Measurements from ENCODE around the gene APBA2.
"Not testable (repeated sequence)": the region's sequence is repeated elsewhere in the genome, so short reads cannot be mapped to it uniquely, and the experiment has no call there.

The APBA2 gene

GRCh38 chr15:29018120-29018805 lies 132.5 kb downstream of the APBA2 start:
- no peak for DNase-seq

GRCh38 chr15:29018995-29019976 lies 133.5 kb downstream of the APBA2 start:
- DNase-seq: no peak

GRCh38 chr15:29021857-29022256 lies 136.1 kb downstream of the APBA2 start:
- no peak for DNase-seq

- no peak for DNase-seq
These were observed 138.9 kb downstream of the APBA2 start for GRCh38 chr15:29024662-29025061.

- DNase-seq: not testable (repeated sequence)
These were observed 139.6 kb downstream of the APBA2 start for GRCh38 chr15:29025411-29025810.

GRCh38 chr15:29028158-29028557 lies 142.4 kb downstream of the APBA2 start:
- not testable (repeated sequence) for DNase-seq

- no peak for DNase-seq
These were observed 143.9 kb downstream of the APBA2 start for GRCh38 chr15:29029651-29030195.

GRCh38 chr15:29031502-29032228 lies 145.9 kb downstream of the APBA2 start:
- DNase-seq: no peak

GRCh38 chr15:29032229-29032625 lies 146.5 kb downstream of the APBA2 start:
- no peak for DNase-seq

GRCh38 chr15:29032751-29033150 lies 147.0 kb downstream of the APBA2 start:
- DNase-seq: no peak

- DNase-seq: no peak
These were observed 148.4 kb downstream of the APBA2 start for GRCh38 chr15:29034151-29034550.

GRCh38 chr15:29034593-29035335 lies 149.0 kb downstream of the APBA2 start:
- DNase-seq: no peak

- DNase-seq: no peak
These were observed 149.8 kb downstream of the APBA2 start for GRCh38 chr15:29035336-29036285.

GRCh38 chr15:29037997-29038705 lies 152.4 kb downstream of the APBA2 start:
- no peak for DNase-seq

GRCh38 chr15:29039466-29040369 lies 153.9 kb downstream of the APBA2 start:
- DNase-seq: no peak

- no peak for DNase-seq
These were observed 154.6 kb downstream of the APBA2 start for GRCh38 chr15:29040370-29040751.

GRCh38 chr15:29043736-29044502 lies 158.1 kb downstream of the APBA2 start:
- DNase-seq: no peak

GRCh38 chr15:29044503-29044901 lies 158.7 kb downstream of the APBA2 start:
- no peak for DNase-seq
